Hepatocyte (in vitro differentiated cells): ENCODE measurements around the gene HOXB6. TPM values are rescaled to one million over a fixed set of nuclear protein-coding genes. Genes with fewer than 3 reads are reported as not detected.
A peak's percentile ranks its signal among the peaks of the same experiment; 100 is the strongest.

Source experiments
- DNase-seq: peaks from one replicate; pipeline ENCODE4 v3.0.0-alpha.2; 2016; ENCODE audit warnings: low spot score
- H2AFZ ChIP-seq: fragments of 200-600 bp; sonication (generic); 2 replicates; pipeline ENCODE4 v1.6.0; 2016; ENCODE audit warnings: antibody characterized with exemption, mild to moderate bottlenecking
- H3K27ac ChIP-seq: fragments of 200-600 bp; sonication (generic); 2 replicates; pipeline ENCODE4 v1.5.1; 2016; ENCODE audit warnings: mild to moderate bottlenecking
- H3K27me3 ChIP-seq: fragments of 200-600 bp; sonication (generic); 2 replicates; pipeline ENCODE4 v1.6.1; 2016
- H3K36me3 ChIP-seq: fragments of 200-600 bp; sonication (generic); replicated peaks from 2 replicates; pipeline ENCODE4 v1.5.1; 2016; ENCODE audit warnings: low read depth; ENCODE audit not compliant: insufficient read depth
- H3K4me1 ChIP-seq: fragments of 200-600 bp; sonication (generic); 2 replicates; pipeline ENCODE4 v1.5.1; 2016; ENCODE audit warnings: mild to moderate bottlenecking, moderate library complexity; ENCODE audit not compliant: insufficient read depth
- H3K4me2 ChIP-seq: fragments of 200-600 bp; sonication (generic); 2 replicates; pipeline ENCODE4 v1.6.0; 2016
- H3K4me3 ChIP-seq: fragments of 200-600 bp; sonication (generic); 2 replicates; pipeline ENCODE4 v1.5.1; 2016; ENCODE audit warnings: mild to moderate bottlenecking
- H3K79me2 ChIP-seq: fragments of 200-600 bp; sonication (generic); 2 replicates; pipeline ENCODE4 v1.6.0; 2017; ENCODE audit warnings: mild to moderate bottlenecking
- H3K9me2 ChIP-seq: fragments of 200-600 bp; sonication (generic); replicated peaks from 2 replicates; pipeline ENCODE4 v1.6.0; 2017; ENCODE audit warnings: mild to moderate bottlenecking; ENCODE audit not compliant: insufficient read depth
- H3K9me3 ChIP-seq: fragments of 200-600 bp; sonication (generic); 2 replicates; pipeline ENCODE4 v1.5.1; 2016; ENCODE audit warnings: low read depth, mild to moderate bottlenecking
- H4K20me1 ChIP-seq: fragments of 200-600 bp; sonication (generic); 2 replicates; pipeline ENCODE4 v1.6.0; 2016; ENCODE audit warnings: mild to moderate bottlenecking; ENCODE audit not compliant: insufficient read depth, poor library complexity, severe bottlenecking
- EZH2 ChIP-seq: fragments of 200-600 bp; sonication (generic); IDR thresholded peaks from 2 replicates; pipeline ENCODE4 v1.6.1; 2016; ENCODE audit warnings: antibody characterized with exemption, mild to moderate bottlenecking, borderline replicate concordance
- EZH2phosphoT487 ChIP-seq: fragments of 200-600 bp; sonication (generic); IDR thresholded peaks from one replicate; pipeline ENCODE4 v1.6.1; 2018; ENCODE audit warnings: antibody characterized with exemption, mild to moderate bottlenecking, low read depth, moderate library complexity; ENCODE audit not compliant: unreplicated experiment, severe bottlenecking
- WGBS: methylation state at CpG from one replicate; pipeline ENCODE4 v1.1.6; 2016; ENCODE audit warnings: low lambda C conversion rate; ENCODE audit errors: missing lambda C conversion rate; 5-methylcytosine and 5-hydroxymethylcytosine counted together
- polyA plus RNA-seq: library from polyadenylated mRNA; unstranded; fragments of >200 nt; fragmentation: Nextera tagmentation; extraction: Ambion mirVana; gene quantifications from 2 replicates; pipeline ENCODE4 v1.2.1, GENCODE V29; 2016
- total RNA-seq: library from RNA; depleted of rRNA; stranded (reverse); fragments of >200 nt; gene quantifications from 2 replicates; pipeline ENCODE4 v1.2.3, GENCODE V29; 2014
- TF ChIP-seq, protein P1 (sequence below): fragments of 200-600 bp; sonication (generic); IDR thresholded peaks from 2 replicates; pipeline ENCODE4 v1.5.1; 2016; ENCODE audit warnings: antibody characterized with exemption, mild to moderate bottlenecking; ENCODE audit not compliant: poor library complexity

HOXB6 gene
- total and polyA plus RNA-seq, 2 experiments from 2014 or later, result 4.8 to 7.7 TPM

GRCh38 chr17:48627623-48628521, 23.1 kb upstream of the HOXB6 start:
- no peak overlapping the region for H3K27ac ChIP-seq
- H3K4me2 ChIP-seq, result no peak overlapping the region
- 40% methylated on average over 27 of the region's 27 CpGs for WGBS
- no peak for TF ChIP-seq EZH2phosphoT487
- TF ChIP-seq EZH2, result peak; percentile 27
- TF ChIP-seq, protein P1, sequence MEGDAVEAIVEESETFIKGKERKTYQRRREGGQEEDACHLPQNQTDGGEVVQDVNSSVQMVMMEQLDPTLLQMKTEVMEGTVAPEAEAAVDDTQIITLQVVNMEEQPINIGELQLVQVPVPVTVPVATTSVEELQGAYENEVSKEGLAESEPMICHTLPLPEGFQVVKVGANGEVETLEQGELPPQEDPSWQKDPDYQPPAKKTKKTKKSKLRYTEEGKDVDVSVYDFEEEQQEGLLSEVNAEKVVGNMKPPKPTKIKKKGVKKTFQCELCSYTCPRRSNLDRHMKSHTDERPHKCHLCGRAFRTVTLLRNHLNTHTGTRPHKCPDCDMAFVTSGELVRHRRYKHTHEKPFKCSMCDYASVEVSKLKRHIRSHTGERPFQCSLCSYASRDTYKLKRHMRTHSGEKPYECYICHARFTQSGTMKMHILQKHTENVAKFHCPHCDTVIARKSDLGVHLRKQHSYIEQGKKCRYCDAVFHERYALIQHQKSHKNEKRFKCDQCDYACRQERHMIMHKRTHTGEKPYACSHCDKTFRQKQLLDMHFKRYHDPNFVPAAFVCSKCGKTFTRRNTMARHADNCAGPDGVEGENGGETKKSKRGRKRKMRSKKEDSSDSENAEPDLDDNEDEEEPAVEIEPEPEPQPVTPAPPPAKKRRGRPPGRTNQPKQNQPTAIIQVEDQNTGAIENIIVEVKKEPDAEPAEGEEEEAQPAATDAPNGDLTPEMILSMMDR, result no peak
- peaks cover 20% of the 10 kb centered on the region for H3K4me1 ChIP-seq
- H3K4me3 ChIP-seq, result no peak overlapping the region
- peaks cover 98% of the 10 kb centered on the region for H3K27me3 ChIP-seq
- no peaks in the 10 kb centered on the region for H3K79me2 ChIP-seq
- H4K20me1 ChIP-seq, result no peaks in the 10 kb centered on the region
- no peaks in the 10 kb centered on the region for H3K36me3 ChIP-seq
- H3K9me2 ChIP-seq, result no peaks in the 10 kb centered on the region
- no peaks in the 10 kb centered on the region for H3K9me3 ChIP-seq
- H2AFZ ChIP-seq, result no peak overlapping the region
- no peak for DNase-seq

GRCh38 chr17:48627118-48627597, 22.4 kb upstream of the HOXB6 start:
- H3K4me3 ChIP-seq, result no peak overlapping the region
- no peak for DNase-seq
- no peaks in the 10 kb centered on the region for H3K9me2 ChIP-seq
- H3K4me2 ChIP-seq, result peak overlapping the region; percentile 94
- TF ChIP-seq EZH2, result peak; percentile 26
- TF ChIP-seq, protein P1, result no peak
- no peaks in the 10 kb centered on the region for H3K79me2 ChIP-seq
- no peak overlapping the region for H2AFZ ChIP-seq
- WGBS, result 19% methylated on average over 5 of the region's 5 CpGs
- H3K36me3 ChIP-seq, result no peaks in the 10 kb centered on the region
- no peaks in the 10 kb centered on the region for H4K20me1 ChIP-seq
- H3K27me3 ChIP-seq, result peaks cover 98% of the 10 kb centered on the region
- H3K9me3 ChIP-seq, result no peaks in the 10 kb centered on the region
- H3K27ac ChIP-seq, result peak overlapping the region; percentile 26
- H3K4me1 ChIP-seq, result peaks cover 20% of the 10 kb centered on the region

DNA sequence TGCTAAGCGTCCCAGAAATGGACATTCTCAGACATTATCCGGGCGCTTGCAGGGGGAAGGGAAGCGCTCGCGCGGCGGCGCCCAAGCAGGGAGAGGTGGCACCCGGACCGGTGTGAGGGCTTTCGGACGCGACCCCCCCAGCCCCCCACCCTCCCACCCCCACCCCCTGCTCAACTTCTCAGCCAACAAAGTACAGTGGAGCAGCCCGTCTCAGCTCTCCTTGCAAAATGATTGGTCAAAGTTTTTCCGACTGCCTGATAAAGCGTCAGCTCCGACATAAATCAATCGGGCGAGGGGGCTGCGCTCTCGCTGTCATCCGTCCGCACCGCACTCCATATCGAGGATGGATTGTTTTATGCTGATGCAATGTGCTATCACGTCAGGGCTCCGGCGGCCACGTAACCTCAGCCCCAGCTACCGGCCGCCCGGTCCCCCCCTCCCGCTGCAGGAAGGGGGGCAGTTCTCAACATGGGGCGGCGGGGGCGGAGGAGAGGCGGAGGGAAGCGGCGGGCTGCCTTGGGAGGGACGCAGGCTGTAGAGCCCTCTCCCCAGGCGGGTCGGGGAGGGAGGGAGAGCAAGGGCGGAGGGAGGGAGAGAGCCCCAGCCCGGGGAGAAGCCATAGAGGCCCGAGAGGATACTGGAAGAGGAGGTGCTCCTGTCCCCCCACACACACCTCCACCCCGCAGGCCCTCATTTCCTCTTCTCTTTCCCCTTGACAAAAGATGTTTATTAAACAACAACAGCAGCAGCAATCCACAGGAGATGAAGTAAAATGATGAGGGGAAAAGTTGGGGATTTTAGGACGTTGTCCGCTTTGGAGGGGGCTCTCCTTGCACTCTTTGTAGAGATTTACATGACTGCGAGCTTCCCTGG, 21.7 kb upstream of the HOXB6 start, which contains the start of gene HOXB9:
TSS of gene HOXB9 (minus strand) at position 114 of the 873 bp plus-strand sequence. CDS start at position 25, 89 bp downstream.
- Histone ChIP-seq H3K4me1 (peaks cover 20% of the 10 kb centered on the region), H3K79me2 (no peaks in the 10 kb centered on the region), H4K20me1 (no peaks in the 10 kb centered on the region), H3K9me2 (no peaks in the 10 kb centered on the region), H3K27me3 (peaks cover 98% of the 10 kb centered on the region), H2AFZ (peak within 1 kb of the TSS; percentile 66), H3K4me2 (peak within 1 kb of the TSS; percentile 94), H3K27ac (peak within 1 kb of the TSS; percentile 55), H3K9me3 (no peaks in the 10 kb centered on the region), H3K36me3 (no peaks in the 10 kb centered on the region), H3K4me3 (peak within 1 kb of the TSS; percentile 29)
- WGBS, result 3% methylated on average over 30 of the region's 50 CpGs
- DNase-seq, result peak; percentile 72
- TF ChIP-seq EZH2, result no peak
- peak; percentile 28 for TF ChIP-seq EZH2phosphoT487
